ENCODE results near the gene UBR4.
"Not testable (repeated sequence)": the region's sequence is repeated elsewhere in the genome, so short reads cannot be mapped to it uniquely, and the experiment has no call there.

Gene UBR4

GRCh38 chr1:19209990-19210771 is at the start of gene UBR4:
Gene UBR4, minus strand, starts transcription at chr1:19210266. Its CDS starts 18 bp downstream, at chr1:19210248.
- peak; percentile 88 to 91 for DNase-seq

- DNase-seq, result no peak
These were observed 48.3 kb upstream of the UBR4 start for GRCh38 chr1:19258353-19258752.

GRCh38 chr1:19257178-19257914 is 47.3 kb upstream of the UBR4 start:
- no peak for DNase-seq

GRCh38 chr1:19256301-19256700 is 46.2 kb upstream of the UBR4 start:
- not testable (repeated sequence) for DNase-seq

- DNase-seq, result no peak
These were observed 45.2 kb upstream of the UBR4 start for GRCh38 chr1:19255288-19255687.

- no peak for DNase-seq
These were observed 44.4 kb upstream of the UBR4 start for GRCh38 chr1:19254416-19254815.

GRCh38 chr1:19251305-19252196 is 41.5 kb upstream of the UBR4 start, which contains the start of the genes EMC1 and MRTO4:
Gene EMC1, minus strand, starts transcription at chr1:19251524. Its CDS starts 15 bp downstream, at chr1:19251509.
Gene MRTO4, plus strand, starts transcription at chr1:19251805. Its CDS starts 31 bp downstream, at chr1:19251836.
- DNase-seq, result peak; percentile 69 to 70

- DNase-seq, result no peak
These were observed 40.7 kb upstream of the UBR4 start for GRCh38 chr1:19250629-19251304.

- DNase-seq, result no peak
These were observed 30.8 kb upstream of the UBR4 start for GRCh38 chr1:19240673-19241538.

GRCh38 chr1:19239876-19240275 is 29.8 kb upstream of the UBR4 start:
- no peak for DNase-seq

GRCh38 chr1:19234224-19234623 is 24.2 kb upstream of the UBR4 start:
- no peak for DNase-seq

GRCh38 chr1:19232524-19232846 is 22.4 kb upstream of the UBR4 start:
- no peak for DNase-seq

GRCh38 chr1:19231736-19232523 is 21.9 kb upstream of the UBR4 start:
- DNase-seq, result not testable (repeated sequence)

- DNase-seq, result no peak
These were observed 19.8 kb upstream of the UBR4 start for GRCh38 chr1:19229828-19230325.

GRCh38 chr1:19229229-19229628 is 19.2 kb upstream of the UBR4 start:
- no peak for DNase-seq

GRCh38 chr1:19222979-19223824 is 13.1 kb upstream of the UBR4 start:
- no peak for DNase-seq

- DNase-seq, result no peak
These were observed 12.5 kb upstream of the UBR4 start for GRCh38 chr1:19222573-19222972.

- DNase-seq, result no peak
These were observed 10.9 kb upstream of the UBR4 start for GRCh38 chr1:19220991-19221390.

GRCh38 chr1:19220080-19220846 is 10.2 kb upstream of the UBR4 start:
- no peak for DNase-seq
